ENCODE measurements around the gene KRTAP5-9.

- TF ChIP-seq CTCF (conservative IDR thresholded peaks at IDR 0.05; ENCODE audit: low read depth, low read length) = no peak
- TF ChIP-seq EZH2 (IDR thresholded peaks at IDR 0.05; ENCODE audit: borderline replicate concordance, low read depth, low read length, poor library complexity, severe bottlenecking) = no peak
Measured at GRCh38 chr11:71532036-71532610, 16.1 kb upstream of the KRTAP5-9 start.

Data from A673 (cell line).